HG03457 (cell line): ENCODE data around the gene RSBN1.
A peak's percentile ranks its signal among the peaks of the same experiment; 100 is the strongest.

Source experiments
- ATAC-seq: cut with Tn5 transposase; IDR thresholded peaks from one replicate; pipeline ENCODE4 v1.9.1; 2021; ENCODE audit warnings: moderate number of reproducible peaks; ENCODE audit not compliant: unreplicated experiment

The RSBN1 gene

DNA sequence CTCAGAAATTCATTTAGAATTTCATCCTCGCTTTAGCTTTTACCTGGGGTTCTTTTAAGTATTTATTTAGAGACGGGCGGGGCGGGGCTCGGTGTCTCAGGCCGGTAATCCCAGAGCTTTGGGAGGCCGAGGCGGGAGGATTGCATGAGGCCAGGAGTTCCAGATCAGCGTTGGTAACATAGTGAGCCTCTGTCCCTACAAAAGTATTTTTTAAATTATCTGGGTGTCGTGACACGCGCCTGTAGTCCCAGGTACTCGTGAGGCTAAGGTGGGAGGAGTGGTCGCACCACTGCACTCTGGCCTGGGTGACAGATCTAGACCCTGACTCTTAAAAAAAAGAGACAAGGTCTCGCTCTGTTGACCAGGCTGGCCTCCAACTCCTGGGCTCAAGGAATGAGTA is 942 bp upstream of the RSBN1 start:
- ATAC-seq, result no peak

DNA sequence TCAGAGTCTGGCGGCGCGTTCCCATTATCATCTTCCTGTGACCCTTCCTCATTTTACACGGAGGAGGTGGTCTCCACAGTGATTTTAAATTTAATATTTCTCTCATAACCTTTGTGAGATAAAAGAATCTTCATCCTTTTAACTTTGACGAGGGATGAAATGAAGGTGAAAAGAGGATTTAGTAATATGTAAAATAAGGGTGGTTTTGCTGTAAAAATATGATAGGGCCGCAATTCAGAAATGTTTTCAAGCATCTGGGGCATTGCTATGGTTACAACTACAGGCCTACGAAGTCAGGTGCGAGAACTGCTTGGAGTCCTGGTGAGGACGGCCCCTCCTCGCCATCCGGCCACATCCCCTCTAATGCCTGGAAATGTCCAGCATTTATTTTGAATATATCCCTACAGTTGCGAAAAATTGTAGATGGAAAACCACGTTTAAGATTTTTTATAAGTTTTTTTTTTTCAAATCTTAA is 422 bp upstream of the RSBN1 start:
- ATAC-seq, result no peak

DNA sequence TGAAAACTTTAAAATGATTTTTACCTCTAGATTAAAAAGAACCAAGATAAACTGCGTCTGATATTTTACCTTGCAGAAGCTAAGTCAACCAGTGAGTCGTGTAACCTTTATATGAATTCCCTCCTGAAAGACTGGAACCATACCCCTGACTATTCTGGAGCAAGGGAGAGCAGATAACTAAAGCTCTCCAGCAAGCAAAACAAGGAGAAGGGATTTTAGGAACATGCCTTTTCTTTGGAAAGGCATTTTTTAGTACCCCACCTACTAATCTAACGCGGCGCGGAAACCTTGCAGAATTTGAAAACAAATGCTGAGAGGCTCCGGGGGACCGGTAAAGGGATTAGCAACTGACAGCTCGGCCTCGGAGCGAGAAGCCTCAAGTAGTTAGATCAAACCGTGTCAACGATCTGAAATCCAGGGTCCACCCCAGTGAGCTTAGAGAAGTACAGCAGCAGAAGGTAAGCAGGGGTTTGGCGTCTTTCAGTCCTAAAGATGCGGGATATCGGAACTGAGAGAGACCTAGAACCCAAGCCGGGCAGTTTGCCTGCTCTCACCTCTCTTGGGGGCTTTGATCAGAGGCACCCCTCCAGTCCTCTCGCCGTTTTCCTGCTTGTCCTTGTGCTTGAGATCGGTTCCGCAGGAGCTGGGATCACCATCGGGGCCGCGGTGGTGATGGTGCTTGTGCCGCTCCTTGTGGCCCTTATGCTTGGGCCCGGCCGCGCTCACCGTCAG is 954 bp downstream of the RSBN1 start:
- no peak for ATAC-seq

DNA sequence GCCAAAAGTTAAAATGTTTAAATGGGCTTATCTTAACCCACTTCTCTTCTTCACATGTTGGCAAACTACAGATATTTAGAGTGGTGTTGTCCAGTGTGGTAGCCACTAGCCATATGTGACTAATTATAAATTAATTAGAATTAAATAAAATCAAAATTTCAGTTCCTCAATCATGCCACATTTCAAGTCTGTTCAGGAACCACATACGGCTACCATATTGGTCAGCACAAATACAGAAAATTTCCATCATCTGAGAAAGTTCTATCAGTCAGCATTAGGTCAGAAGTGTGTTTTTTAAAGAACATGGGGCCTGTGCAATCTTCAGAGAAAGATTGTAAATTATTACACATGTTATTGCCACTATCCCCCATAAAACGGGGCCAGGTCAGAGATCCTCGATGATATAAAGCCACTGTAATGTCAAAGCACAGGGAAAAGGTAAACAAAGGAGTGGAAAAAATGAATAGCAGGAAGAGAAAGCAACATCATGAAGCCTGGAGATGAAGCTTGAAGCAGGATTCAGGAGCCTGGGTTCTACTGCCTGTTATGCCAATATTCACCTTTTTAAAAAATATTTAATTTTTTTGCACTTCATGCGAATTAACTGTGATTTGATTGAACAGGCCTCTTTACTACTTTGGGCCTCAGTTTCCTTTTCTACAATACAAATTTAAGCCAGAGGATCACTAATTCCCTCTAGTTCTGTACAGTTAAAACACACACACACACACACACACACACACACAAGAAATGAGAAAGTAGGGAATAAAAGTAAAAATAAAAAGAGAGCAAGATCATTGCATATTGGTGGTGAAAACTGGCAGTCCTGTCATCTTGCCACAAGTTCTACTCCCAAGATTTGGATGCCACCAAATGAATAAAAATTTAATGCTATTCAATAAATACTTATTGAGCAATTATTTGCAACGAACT is 2.3 kb downstream of the RSBN1 start:
- no peak for ATAC-seq

DNA sequence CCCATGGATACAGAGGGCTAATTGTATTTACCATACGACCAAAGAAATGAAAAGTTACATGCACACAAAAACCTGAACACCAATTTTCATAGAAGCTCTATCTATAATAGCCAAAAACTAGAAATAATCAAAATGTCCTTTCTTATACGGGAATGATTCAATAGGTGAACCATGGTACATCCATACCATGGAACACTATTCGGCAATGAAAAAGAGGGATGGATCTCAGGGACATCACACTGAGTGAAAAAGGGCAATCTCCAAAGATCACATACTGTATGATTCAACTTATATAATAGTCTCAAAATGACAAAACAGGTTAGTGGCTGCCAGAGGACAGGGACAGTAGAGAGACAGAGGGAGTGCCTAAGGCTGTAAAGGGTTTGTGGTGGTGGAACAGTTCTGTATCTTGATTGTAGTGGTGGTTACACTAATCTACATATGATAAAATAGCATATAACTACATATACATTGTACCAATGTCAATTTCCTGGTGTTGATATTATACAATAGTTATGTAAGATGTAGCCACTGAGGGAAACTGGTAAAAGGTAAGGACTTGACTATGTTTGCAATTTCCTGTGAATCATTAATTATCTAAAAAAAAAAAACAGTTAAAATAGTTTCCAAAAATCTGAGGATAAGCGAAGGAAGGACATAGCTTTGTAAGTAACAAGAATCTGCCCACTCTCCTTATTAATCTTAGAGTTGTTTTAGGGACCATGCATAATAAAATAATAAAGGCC is 3.7 kb downstream of the RSBN1 start:
- no peak for ATAC-seq

DNA sequence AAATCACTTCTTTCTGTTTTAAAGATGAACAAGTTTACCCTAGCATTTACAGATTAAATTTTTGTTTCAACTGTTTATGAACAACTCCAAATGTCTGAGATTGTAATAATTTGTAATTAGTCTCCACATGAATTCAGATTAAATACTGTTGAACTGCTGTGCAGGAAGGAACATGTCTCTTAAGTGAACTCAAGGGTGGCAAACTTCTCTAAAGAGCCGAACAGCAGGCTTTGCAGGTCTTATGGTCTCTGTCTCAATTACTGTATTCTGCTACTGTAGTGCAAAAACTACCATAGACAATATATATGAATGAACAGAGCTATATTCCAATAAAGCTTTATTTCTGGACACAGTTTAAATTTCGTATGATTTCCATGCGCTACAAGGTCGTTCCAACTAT is 6.6 kb downstream of the RSBN1 start:
- ATAC-seq, result no peak

DNA sequence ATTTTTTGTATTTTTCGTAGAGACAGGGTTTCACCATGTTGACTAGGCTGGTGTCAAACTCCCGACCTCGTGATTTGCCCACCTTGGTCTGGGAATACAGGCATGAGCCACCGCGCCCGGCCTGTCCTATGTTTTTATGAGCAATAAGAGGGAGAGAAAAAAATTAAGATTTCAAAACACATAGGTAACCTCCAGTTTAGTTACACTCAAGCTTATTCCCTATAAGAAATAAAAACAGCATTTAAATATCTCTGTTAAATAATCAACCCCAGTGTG is 7.1 kb downstream of the RSBN1 start:
- no peak for ATAC-seq

DNA sequence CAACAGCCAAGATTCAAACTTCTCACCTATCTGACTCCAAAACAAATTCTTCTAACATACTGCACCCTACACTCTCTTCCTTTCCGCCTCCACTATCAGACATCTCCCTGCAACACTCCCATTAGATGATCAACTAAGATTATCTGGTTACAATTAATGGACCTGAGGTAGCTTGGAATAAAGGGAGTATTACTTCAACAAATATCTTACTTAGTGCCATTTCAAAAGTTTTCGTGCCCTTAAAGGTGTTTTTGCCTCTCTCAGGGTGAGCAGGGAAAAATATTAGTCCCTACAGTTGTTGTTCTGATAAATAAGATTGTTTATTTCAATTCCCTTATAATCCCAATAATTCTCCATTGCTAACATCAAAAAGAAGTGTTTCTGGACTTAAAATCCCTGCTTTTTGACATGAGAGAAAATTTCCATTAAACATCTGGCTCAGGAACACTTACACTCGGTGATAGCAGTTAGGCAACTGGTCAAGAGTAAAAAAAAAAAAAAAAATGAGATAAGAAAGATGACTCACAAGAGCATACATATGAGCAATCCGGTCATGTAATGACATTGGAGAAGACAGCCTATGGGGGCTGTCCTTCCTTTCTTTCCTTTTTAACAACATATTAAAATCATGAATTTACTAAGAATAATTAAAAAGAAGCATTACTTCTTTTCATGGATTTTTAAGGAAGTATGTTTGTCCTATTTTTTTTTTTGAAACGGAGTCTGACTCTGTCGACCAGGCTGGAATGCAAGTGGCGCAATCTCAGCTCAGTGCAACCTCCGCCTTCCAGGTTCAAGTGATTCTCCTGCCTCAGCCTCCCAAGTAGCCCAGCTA is 7.6 kb downstream of the RSBN1 start:
- no peak for ATAC-seq

DNA sequence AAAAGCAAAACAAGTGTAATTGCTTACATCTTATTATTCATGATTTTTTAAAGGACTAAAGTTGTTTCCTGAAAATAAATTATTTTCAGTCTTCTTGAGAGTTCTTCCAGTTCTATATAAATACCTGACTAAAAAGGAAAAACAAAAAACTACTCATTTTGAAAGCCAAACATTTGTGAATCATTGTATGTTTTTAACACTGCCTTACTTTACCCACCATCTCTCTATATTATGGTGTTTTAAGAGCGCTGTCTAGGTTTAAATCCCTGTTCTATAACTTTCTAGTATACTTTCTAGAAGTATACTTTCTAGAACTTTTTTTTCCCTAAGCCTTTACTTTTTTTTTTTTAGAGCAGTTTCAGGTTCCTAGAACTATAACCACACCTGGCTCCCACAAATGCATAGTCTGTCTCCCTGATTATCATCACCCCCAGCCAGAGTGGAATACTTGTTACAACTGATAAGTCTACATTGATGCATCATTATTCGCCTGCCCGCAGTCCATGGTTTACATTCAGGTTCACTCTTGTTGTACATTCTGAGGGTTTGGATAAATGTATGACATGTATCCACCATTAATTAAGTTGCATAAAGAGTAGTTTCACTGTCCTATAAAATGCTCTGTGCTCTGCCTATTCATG is 9.8 kb downstream of the RSBN1 start:
- no peak for ATAC-seq

DNA sequence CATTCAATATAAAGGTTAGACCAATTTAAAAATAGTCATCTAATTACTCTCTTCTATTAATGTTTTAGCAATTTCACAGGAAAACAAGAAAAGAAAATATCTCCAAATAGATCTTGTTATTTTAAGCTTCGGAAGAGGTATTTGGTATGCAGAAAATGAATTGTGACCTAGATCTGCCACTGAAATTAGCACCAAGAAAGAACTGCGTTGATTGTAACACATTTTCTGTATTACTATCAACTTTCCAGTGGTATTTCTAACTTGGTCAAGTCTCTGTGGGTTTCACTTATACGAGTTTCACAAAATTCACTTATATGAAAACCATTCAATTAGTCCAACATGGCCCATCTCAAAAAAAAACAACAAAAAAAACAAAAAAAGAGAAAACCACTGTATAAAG is 11.8 kb downstream of the RSBN1 start:
- ATAC-seq, result no peak

DNA sequence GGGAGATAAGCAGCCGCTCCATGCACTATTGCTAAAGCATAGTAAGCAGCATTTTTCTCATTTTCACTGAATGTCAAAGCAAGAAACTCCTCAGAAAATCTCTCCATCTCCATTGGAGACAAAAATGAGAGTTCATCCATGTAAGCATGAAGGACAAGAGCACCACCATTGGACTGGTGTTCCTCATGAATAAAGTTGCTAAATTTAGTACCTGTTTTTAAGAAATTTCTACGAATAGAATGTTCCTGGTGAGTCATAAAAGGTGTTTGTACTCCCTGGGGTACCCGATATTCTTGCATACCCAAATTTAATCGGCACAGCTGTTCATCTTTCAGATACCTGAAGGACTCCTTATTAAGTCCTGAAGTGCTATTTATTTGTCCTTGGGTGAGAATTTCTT is 14.8 kb downstream of the RSBN1 start:
- ATAC-seq, result no peak

DNA sequence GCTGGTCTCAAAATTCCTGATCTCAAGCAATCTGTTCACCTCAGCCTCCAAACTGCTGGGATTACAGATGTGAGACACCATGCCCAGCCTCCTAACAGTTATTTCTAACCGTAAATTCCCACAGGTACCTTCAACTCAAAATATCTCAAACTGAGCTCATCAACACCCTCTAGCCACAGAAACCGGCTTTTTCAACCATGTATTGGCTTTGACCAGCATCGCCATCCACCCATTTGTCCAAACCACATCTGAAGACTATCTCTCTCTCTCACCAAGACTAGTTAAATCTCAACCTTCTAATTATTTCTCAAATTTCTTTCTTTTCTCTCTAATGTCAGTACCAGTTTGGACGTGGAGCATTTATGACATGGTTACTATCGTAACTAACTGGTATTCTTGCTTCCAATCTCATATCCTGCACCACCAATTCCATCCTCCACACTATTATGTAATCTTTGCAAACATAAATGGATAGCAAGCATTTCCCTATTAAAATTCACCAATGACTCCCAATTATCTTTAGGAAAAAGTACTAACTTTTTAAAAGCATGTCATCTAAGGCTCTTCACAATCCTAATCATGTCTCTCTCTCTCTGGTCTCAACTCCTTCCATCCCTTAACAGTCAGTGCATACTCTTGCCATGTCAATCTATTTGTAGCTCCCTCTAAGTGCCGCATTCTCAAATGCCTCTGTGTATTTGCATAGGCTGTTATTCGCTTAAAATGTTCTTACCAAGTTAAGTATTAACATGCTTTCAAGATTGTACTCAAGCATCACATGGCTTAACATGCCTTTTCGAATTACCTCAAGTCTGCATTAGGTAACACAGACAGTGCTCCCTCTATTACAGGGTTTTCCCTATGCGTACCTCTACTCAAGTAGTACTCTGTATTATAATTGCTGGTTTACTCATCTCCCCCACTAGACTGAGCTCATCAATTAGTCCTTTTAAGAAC is 18.1 kb downstream of the RSBN1 start:
- no peak for ATAC-seq

DNA sequence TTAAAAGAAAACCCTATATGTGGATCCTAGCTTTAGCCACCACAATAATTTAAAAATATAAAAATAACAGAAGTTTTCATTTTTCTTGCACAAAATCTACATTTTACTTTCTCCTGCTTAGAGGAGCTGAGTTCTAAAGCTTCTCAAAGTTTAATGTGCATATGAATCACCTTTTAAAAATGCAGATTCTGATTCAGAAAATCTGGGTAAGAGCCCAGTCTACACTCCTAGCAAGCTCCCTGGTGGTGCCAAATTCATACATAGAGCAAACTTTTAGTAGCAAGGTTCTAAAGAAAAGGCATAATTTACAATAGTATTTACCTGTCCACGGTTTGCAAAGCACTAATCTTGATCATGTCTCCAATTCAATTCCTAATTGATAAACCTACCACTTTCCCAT is 19.3 kb downstream of the RSBN1 start:
- ATAC-seq, result no peak

DNA sequence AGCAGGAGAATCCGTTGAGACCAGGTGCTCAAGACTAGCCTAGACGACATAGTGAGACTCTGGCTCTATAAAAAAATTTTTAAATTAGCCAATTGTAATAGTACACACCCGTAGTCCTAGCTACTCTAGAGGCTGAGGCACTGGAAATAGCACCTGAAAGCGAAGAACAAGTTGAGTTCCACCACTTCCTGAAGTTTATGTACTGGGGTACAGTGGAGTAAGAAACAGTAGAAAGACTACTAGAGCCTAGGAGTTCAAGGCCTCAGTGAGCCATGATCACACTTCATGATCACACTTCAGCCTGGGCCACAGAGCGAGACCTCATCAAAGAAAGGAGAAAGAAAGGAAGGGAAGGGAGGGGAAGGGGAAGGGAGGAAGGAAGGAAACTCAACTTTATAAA is 19.8 kb downstream of the RSBN1 start:
- ATAC-seq, result no peak

DNA sequence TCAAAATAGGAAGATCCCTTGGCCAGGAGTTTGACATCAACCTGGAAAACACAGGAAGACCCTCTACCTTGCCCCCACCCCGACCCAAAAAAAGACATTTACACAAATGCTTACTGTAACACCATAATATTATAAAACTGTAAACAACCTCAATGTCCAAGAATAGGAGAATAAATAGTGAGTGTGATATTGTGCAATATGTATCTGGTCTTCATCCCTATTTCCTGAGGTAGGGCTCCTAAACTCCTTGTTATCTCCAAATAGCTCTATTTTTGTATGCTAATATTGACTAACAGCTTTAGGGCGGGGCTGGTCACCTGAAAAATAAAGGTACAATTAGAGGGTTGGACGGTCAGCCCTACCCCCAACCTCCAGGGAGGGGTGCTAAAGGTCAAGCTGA is 23.5 kb downstream of the RSBN1 start:
- no peak for ATAC-seq

DNA sequence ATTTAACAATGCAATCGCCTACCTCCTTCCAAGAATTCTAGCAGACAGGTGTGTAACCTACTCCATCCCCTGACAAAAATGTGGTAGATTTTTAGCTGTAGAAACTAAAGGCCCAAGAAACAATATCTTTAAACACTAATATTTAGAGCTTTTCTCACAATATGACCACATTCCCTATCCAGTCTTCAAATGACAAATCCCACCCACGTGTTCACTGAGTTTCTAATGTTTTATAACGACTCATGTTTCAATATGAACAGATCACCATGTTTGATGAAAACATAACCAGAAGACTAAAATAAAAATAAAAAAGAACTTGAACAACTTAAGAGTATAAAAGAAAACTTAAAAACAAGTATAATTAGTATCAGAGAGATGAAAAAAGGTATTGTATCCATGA is 24.6 kb downstream of the RSBN1 start:
- no peak for ATAC-seq

DNA sequence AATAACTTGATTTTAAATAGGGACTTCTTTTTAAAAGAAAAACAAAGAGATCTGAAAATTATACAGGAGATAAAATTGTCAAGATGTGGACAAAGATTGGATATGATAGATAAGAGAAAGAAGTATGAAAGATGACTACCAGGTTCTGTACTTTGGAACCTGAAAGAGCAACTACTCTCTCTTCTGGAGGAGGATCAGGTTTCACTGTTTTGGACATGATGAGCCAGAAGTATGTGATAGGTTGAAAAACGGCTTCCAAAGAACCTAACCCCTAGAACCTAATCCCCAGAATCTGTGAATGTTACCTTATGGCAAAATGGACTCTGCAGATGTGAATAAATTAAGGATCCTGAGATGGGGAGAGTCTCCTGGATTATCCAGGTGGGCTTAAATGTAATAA is 26.2 kb downstream of the RSBN1 start:
- no peak for ATAC-seq

DNA sequence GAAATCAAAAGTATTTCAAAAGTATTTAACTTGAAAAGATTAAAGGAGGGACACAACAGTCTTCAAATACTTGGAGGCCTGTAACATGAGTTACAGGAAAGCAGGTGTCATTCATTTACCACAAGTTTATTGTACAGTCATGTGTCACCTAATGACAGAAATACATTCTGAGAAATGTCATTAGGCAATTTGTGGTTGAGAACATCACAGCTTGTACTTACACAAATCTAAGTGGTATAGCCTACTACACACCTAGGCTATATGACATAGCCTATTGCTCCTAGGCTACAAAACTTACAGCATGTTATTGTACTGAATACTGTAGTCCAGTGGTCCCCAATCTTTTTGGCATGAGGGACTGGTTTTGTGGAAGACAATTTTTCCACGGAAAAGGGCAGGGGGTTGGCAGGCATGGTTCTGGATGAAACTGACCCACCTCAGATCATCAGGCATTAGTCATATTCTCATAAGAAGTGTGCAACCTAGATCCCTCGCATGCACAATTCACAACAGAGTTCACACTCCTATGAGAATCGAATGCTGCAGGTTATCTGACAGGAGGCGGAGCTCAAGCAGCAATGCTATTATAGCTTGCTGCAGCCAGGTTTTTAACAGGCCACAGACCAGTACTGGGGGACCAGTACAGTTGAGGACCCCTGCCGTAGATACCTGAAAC is 28.0 kb downstream of the RSBN1 start:
- peak; percentile 50 for ATAC-seq
